Germinal center (tissue), 1 donor: ENCODE results near the gene ERCC6L.

ENCODE experiments used
- DNase-seq: peaks from one replicate; pipeline ENCODE4 v3.0.0; 2012; ENCODE audit warnings: mixed read lengths, low spot score

Gene ERCC6L

GRCh38 chrX:72169008-72169728, 69.7 kb downstream of the ERCC6L start:
- DNase-seq: no peak

GRCh38 chrX:72165551-72165950, 73.3 kb downstream of the ERCC6L start:
- DNase-seq: no peak

GRCh38 chrX:72159769-72160168, 79.1 kb downstream of the ERCC6L start:
- DNase-seq: no peak

- DNase-seq: no peak
Measured at GRCh38 chrX:72158773-72159172, 80.1 kb downstream of the ERCC6L start.
